ENCODE measurements around the gene PLP2.

- TF ChIP-seq EZH2 (IDR thresholded peaks at IDR 0.05; ENCODE audit: low read depth) (no peak), CTCF (conservative IDR thresholded peaks at IDR 0.05) (no peak)
Measured at GRCh38 chrX:49221868-49222267, 50.2 kb downstream of the PLP2 start.
